Bronchial epithelial cell (primary cell): Measurements from ENCODE around the gene PIGP. TPM values are rescaled to one million over a fixed set of nuclear protein-coding genes. Genes with fewer than 3 reads are reported as not detected.
"Not testable (repeated sequence)": the region's sequence is repeated elsewhere in the genome, so short reads cannot be mapped to it uniquely, and the experiment has no call there.

Experiments used
- DNase-seq: peaks from one replicate; pipeline ENCODE4 v3.0.0-alpha.2; 2010; ENCODE audit warnings: low read depth
- FAIRE-seq: peaks from 2 replicates; lab custom pipeline; 2011; peaks lifted over from hg19 to GRCh38; lab: Jason Lieb, UNC
- H3K27me3 ChIP-seq: 2 replicates; pipeline ENCODE4 v1.5.1; 2011; ENCODE audit warnings: low read length; ENCODE audit not compliant: control insufficient read depth, insufficient read depth
- H3K36me3 ChIP-seq: 2 replicates; pipeline ENCODE4 v1.5.1; 2011; ENCODE audit warnings: low read length; ENCODE audit not compliant: control insufficient read depth, insufficient read depth
- H3K4me3 ChIP-seq: 2 replicates; pipeline ENCODE4 v1.5.1; 2011; ENCODE audit warnings: mild to moderate bottlenecking, low read depth, low read length, control low read depth
- total RNA-seq: library from RNA; depleted of rRNA; stranded (reverse); fragments of >200 nt; gene quantifications from 2 replicates; pipeline ENCODE4 v1.2.1, GENCODE V29; 2014
- TF ChIP-seq, protein P1 (sequence below): IDR thresholded peaks from 2 replicates; pipeline ENCODE4 v1.5.1; 2011; ENCODE audit warnings: mild to moderate bottlenecking, moderate library complexity, low read length, control low read depth, inconsistent platforms; ENCODE audit not compliant: insufficient read depth, severe bottlenecking

PIGP gene
- total RNA-seq, 1 donor from 2014 or later, result 3.2 TPM

GRCh38 chr21:37060296-37060695 lies 12.6 kb downstream of the PIGP start:
- Histone ChIP-seq H3K36me3 (no peaks in the 10 kb centered on the region), H3K27me3 (no peaks in the 10 kb centered on the region), H3K4me3 (no peak overlapping the region)
- DNase-seq (peak; percentile 95), FAIRE-seq (peak; percentile 90)
- TF ChIP-seq, protein P1, sequence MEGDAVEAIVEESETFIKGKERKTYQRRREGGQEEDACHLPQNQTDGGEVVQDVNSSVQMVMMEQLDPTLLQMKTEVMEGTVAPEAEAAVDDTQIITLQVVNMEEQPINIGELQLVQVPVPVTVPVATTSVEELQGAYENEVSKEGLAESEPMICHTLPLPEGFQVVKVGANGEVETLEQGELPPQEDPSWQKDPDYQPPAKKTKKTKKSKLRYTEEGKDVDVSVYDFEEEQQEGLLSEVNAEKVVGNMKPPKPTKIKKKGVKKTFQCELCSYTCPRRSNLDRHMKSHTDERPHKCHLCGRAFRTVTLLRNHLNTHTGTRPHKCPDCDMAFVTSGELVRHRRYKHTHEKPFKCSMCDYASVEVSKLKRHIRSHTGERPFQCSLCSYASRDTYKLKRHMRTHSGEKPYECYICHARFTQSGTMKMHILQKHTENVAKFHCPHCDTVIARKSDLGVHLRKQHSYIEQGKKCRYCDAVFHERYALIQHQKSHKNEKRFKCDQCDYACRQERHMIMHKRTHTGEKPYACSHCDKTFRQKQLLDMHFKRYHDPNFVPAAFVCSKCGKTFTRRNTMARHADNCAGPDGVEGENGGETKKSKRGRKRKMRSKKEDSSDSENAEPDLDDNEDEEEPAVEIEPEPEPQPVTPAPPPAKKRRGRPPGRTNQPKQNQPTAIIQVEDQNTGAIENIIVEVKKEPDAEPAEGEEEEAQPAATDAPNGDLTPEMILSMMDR, result peak; percentile 32

DNA sequence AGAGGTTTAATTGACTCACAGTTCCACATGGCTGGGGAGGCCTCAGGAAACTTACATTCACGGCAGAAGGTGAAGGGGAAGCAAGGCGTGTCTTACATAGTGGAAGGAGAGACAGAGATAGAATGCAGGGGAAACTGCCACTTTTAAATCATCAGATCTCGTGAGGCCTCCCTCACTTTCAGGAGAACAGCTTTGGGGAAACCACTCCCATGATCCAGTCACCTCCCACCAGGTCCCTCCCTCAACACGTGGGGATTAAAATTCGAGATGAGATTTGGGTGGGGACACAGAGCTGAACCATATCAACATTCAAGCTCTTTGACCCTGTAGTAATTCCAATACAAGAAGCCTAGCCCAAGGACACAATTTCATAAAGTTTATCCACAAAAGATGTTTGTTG lies 13.7 kb downstream of the PIGP start:
- no peak for FAIRE-seq
- H3K4me3 ChIP-seq, result no peak overlapping the region
- TF ChIP-seq, protein P1, result no peak
- no peaks in the 10 kb centered on the region for H3K36me3 ChIP-seq
- DNase-seq, result no peak
- H3K27me3 ChIP-seq, result no peaks in the 10 kb centered on the region

GRCh38 chr21:37058261-37058660 lies 14.6 kb downstream of the PIGP start:
- H3K4me3 ChIP-seq, result no peak overlapping the region
- no peaks in the 10 kb centered on the region for H3K27me3 ChIP-seq
- TF ChIP-seq, protein P1, result no peak
- no peak for DNase-seq
- no peaks in the 10 kb centered on the region for H3K36me3 ChIP-seq
- FAIRE-seq, result no peak

DNA sequence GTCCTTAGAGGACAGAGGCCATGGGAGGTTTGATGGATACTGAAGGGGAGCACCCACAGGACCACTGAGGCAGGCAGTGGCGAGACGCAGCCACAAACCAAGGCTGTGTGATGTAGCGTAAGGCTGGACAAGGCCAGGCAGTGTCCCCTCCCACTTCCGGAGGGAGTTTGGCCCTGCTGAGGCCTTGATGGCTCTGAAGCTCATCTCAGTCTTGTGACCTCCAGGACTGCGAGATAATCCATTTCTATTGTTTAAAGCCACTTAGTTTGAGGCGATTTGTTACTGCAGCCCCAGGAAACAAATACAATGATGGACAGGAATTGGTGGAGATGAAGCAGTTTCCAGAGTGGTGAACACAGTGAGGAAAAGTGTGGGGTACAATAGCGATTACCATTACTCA lies 15.3 kb downstream of the PIGP start:
- Histone ChIP-seq H3K4me3 (no peak overlapping the region), H3K36me3 (no peaks in the 10 kb centered on the region), H3K27me3 (no peaks in the 10 kb centered on the region)
- FAIRE-seq (no peak), DNase-seq (no peak)
- TF ChIP-seq, protein P1, result no peak

- no peaks in the 10 kb centered on the region for H3K27me3 ChIP-seq
- FAIRE-seq, result no peak
- DNase-seq, result no peak
- TF ChIP-seq, protein P1, result no peak
- no peaks in the 10 kb centered on the region for H3K36me3 ChIP-seq
- no peak overlapping the region for H3K4me3 ChIP-seq
Observed at GRCh38 chr21:37055271-37055855, 17.5 kb downstream of the PIGP start.

DNA sequence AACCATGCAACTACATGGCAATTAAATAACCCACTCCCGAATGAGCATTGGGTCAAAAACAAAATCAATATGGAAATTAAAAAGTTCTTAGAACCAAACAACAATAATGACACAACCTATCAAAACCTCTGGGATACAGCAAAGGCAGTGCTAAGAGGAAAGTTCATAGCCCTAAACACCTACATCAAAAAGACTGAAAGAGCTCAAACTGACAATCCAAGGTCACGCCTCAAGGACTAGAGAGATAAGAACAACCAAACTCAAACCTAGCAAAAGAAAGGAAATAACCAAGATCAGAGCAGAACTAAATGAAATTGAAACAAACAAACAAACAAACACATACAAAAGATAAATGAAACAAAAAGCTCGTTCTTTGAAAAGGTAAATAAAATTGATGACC lies 23.1 kb downstream of the PIGP start:
- FAIRE-seq, DNase-seq, H3K27me3 ChIP-seq, H3K36me3 ChIP-seq, H3K4me3 ChIP-seq: not testable (repeated sequence)
